NCI-H526 (cell line): ENCODE measurements around the gene CBX1.
"Not testable (repeated sequence)": the region's sequence is repeated elsewhere in the genome, so short reads cannot be mapped to it uniquely, and the experiment has no call there.

Source experiments
- DNase-seq, 2 experiments: peaks; one replicate each; lab custom pipeline; 2025; lab: John Stamatoyannopoulos, UW

CBX1 gene

GRCh38 chr17:48072811-48073210 is 28.5 kb downstream of the CBX1 start:
- not testable (repeated sequence) for DNase-seq

- DNase-seq: no peak
These were observed 29.6 kb downstream of the CBX1 start for GRCh38 chr17:48071654-48072053.

GRCh38 chr17:48070195-48070594 is 31.1 kb downstream of the CBX1 start:
- no peak for DNase-seq

- peak in 1 of 2 experiments; percentile 17 for DNase-seq
These were observed 32.8 kb downstream of the CBX1 start for GRCh38 chr17:48068491-48068961.

GRCh38 chr17:48067808-48068207 is 33.5 kb downstream of the CBX1 start:
- not testable (repeated sequence) for DNase-seq

GRCh38 chr17:48067245-48067644 is 34.0 kb downstream of the CBX1 start:
- no peak for DNase-seq

- DNase-seq: no peak
These were observed 34.6 kb downstream of the CBX1 start for GRCh38 chr17:48066656-48067055.

GRCh38 chr17:48066192-48066591 is 35.1 kb downstream of the CBX1 start:
- no peak for DNase-seq

- DNase-seq: no peak
These were observed 36.6 kb downstream of the CBX1 start for GRCh38 chr17:48064638-48065037.

- DNase-seq: no peak
These were observed 39.0 kb downstream of the CBX1 start for GRCh38 chr17:48062273-48062672.

- no peak for DNase-seq
These were observed 41.0 kb downstream of the CBX1 start for GRCh38 chr17:48060249-48060648.

- DNase-seq: no peak
These were observed 42.1 kb downstream of the CBX1 start for GRCh38 chr17:48059125-48059668.

GRCh38 chr17:48058393-48059124 is 42.7 kb downstream of the CBX1 start:
- DNase-seq: no peak

GRCh38 chr17:48057626-48058025 is 43.7 kb downstream of the CBX1 start:
- DNase-seq: no peak

GRCh38 chr17:48056879-48057278 is 44.4 kb downstream of the CBX1 start:
- no peak for DNase-seq

- DNase-seq: no peak
These were observed 45.0 kb downstream of the CBX1 start for GRCh38 chr17:48056246-48056745.

- peak; percentile 82 to 93 for DNase-seq
These were observed 45.6 kb downstream of the CBX1 start for GRCh38 chr17:48055531-48056245.

- peak; percentile 86 to 96 for DNase-seq
These were observed 46.8 kb downstream of the CBX1 start for GRCh38 chr17:48054238-48055185.

- no peak for DNase-seq
These were observed 47.5 kb downstream of the CBX1 start for GRCh38 chr17:48053758-48054237.

GRCh38 chr17:48052956-48053757 is 48.1 kb downstream of the CBX1 start:
- DNase-seq: peak in 1 of 2 experiments; percentile 42
